ENCODE results near the gene MED13L. TPM values are rescaled to one million over a fixed set of nuclear protein-coding genes. Genes with fewer than 3 reads are reported as not detected.
A peak's percentile ranks its signal among the peaks of the same experiment; 100 is the strongest.

The MED13L gene
- total and polyA plus RNA-seq, 2 of the 4 experiments (the other 2 are of a cell fraction): 17.9 to 49.1 TPM

GRCh38 chr12:115947696-115948062, 329.8 kb downstream of the MED13L start:
- intact Hi-C loops (cut with micrococcal nuclease): loop anchor here (1.0 kb wide), 2 partner anchors 1285 to 1322 kb away; no protein-coding TSS in a partner anchor

More at GRCh38 chr12:115947696-115948062, 329.8 kb downstream of the MED13L start:
- no peak overlapping the region for H2BK20ac ChIP-seq (ENCODE audit: low read depth, low read length)
- no peak overlapping the region for H2BK15ac ChIP-seq (ENCODE audit: low read depth, low read length)
- ATAC-seq (ENCODE audit: low read depth) (no peak), DNase-seq (no peak)
- CTCF ChIA-PET: interaction anchor here (0.6 to 1.3 kb wide), 3 partner anchors 10 to 29 kb away, joined by 3 to 5 read pairs (median 4); no protein-coding TSS in a partner anchor
- no peak overlapping the region for H3K14ac ChIP-seq (replicated peaks; ENCODE audit: low read depth, low read length)
- H3K27ac ChIP-seq (ENCODE audit: insufficient read depth, low read length): no peak overlapping the region
- no peaks in the 10 kb centered on the region for H3K79me1 ChIP-seq (ENCODE audit: low read depth in 1 of 2, low read length in 2 of 2)
- H4K5ac ChIP-seq (ENCODE audit: low read depth, low read length): no peak overlapping the region
- H3K56ac ChIP-seq (ENCODE audit: extremely low read depth, insufficient read depth, low read length): no peak overlapping the region
- no peak overlapping the region for H2AK5ac ChIP-seq (ENCODE audit: low read depth, low read length)
- no peaks in the 10 kb centered on the region for H3K27me3 ChIP-seq (ENCODE audit: control insufficient read depth, insufficient read depth, low read length)
- POLR2A ChIA-PET (ENCODE audit: unreplicated experiment): no interaction called here
- H3K4me2 ChIP-seq (ENCODE audit: low read depth, low read length): no peak overlapping the region
- no peak overlapping the region for H4K91ac ChIP-seq (ENCODE audit: insufficient read depth, low read depth, low read length)
- no peak overlapping the region for H3K9ac ChIP-seq (ENCODE audit: low read depth, low read length)
- no peak overlapping the region for H3K4me3 ChIP-seq (ENCODE audit: insufficient read depth, low read depth, low read length)
- no peak overlapping the region for H2BK120ac ChIP-seq (ENCODE audit: low read depth, low read length)
- TF ChIP-seq, protein P1, sequence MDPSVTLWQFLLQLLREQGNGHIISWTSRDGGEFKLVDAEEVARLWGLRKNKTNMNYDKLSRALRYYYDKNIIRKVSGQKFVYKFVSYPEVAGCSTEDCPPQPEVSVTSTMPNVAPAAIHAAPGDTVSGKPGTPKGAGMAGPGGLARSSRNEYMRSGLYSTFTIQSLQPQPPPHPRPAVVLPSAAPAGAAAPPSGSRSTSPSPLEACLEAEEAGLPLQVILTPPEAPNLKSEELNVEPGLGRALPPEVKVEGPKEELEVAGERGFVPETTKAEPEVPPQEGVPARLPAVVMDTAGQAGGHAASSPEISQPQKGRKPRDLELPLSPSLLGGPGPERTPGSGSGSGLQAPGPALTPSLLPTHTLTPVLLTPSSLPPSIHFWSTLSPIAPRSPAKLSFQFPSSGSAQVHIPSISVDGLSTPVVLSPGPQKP (IDR thresholded peaks at IDR 0.05; ENCODE audit: borderline replicate concordance, low read depth, low read length): no peak
- TF ChIP-seq RFX5 (IDR thresholded peaks at IDR 0.05; ENCODE audit: low read depth, low read length) (no peak), SMC3 (IDR thresholded peaks at IDR 0.05; ENCODE audit: low read depth, low read length) (no peak), RAD21 (IDR thresholded peaks at IDR 0.05; ENCODE audit: low read length) (no peak), CTCF (conservative IDR thresholded peaks at IDR 0.05; ENCODE audit: low read depth, low read length) (peak; percentile 27; the same call in 1 of the 2 replicates)
- in situ Hi-C loops (cut with MboI; ENCODE audit: low sequenced_read_pairs): no loop called here
- H4K8ac ChIP-seq (ENCODE audit: low read depth in 2 of 2, low read length in 2 of 2): no peak overlapping the region
- H3K23ac ChIP-seq (ENCODE audit: low read depth, low read length): no peak overlapping the region
- dilution Hi-C loops (cut with HindIII; ENCODE audit: low sequenced_read_pairs, unreplicated experiment): no loop called here
- no TSS peak for BruUV-seq (replicated peaks)
- H2AFZ ChIP-seq (replicated peaks; ENCODE audit: low read length, poor library complexity): no peak overlapping the region
- no peaks in the 10 kb centered on the region for H4K20me1 ChIP-seq (ENCODE audit: insufficient read depth, low read length)
- no peaks in the 10 kb centered on the region for H3K9me3 ChIP-seq (ENCODE audit: control insufficient read depth, insufficient read depth, low read length)
- no peaks in the 10 kb centered on the region; the same call in 1 of the 2 replicates for H3K4me1 ChIP-seq (ENCODE audit: control insufficient read depth, insufficient read depth, low read length)
- no peaks in the 10 kb centered on the region for H3K36me3 ChIP-seq (ENCODE audit: control insufficient read depth, insufficient read depth, low read length)
- no peak overlapping the region for H2AK9ac ChIP-seq (replicated peaks; ENCODE audit: low read depth, low read length, poor library complexity)
- 93% methylated on average over 5 of the region's 12 CpGs; no CpG with 5 or more reads in 1 of the 2 experiments for WGBS, 2 experiments (ENCODE audit: extremely low coverage in 2 of 2, insufficient read length in 1 of 2)
- H3K9me1 ChIP-seq (ENCODE audit: insufficient read depth, low read length): no peaks in the 10 kb centered on the region; the same call in 1 of the 2 replicates
- no peak overlapping the region for H3K18ac ChIP-seq (ENCODE audit: low read depth, low read length)
- H3K4ac ChIP-seq (ENCODE audit: low read depth, low read length): no peak overlapping the region
- no peak overlapping the region for H2BK5ac ChIP-seq (ENCODE audit: low read depth, low read length, poor library complexity, severe bottlenecking)
